ENCODE results near the gene KCNQ1.

KCNQ1 gene

DNA sequence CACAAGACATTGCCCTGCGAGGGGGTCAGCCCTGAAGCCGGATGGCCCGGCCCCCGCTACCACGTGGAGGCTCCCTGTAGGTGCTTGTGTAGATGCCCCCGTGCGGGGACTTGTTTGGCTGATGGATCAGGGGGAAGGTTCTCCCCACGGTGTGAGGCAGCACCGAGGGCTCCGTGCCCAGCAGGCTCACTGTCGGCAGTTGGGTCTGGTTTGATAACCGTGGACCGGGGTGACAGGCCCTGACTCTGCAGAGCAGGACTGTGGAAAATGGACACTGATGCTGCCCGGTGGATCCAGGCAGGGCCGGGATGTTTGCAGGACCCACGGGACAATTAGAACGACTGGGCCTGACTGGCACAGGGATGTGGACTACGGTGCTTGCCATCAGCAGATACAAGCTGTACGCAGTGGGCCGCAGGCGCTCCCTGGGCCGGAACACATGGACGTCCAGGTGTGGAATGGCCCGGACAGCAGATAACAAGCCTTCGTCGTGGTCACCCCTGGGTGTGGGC is 19.0 kb downstream of the KCNQ1 start:
- Histone ChIP-seq H2BK120ac (ENCODE audit: low read depth, low read length) (no peak overlapping the region), H3K36me3 (ENCODE audit: control insufficient read depth in 1 of 2, insufficient read depth in 2 of 2, low read depth in 1 of 2, low read length in 2 of 2) (no peaks in the 10 kb centered on the region), H3K14ac (ENCODE audit: low read length in 2 of 2) (no peak overlapping the region), H3K27me3 (ENCODE audit: control insufficient read depth in 1 of 2, insufficient read depth in 1 of 2, low read length in 2 of 2) (peaks cover 34 to 43% of the 10 kb centered on the region in 2 experiments), H2BK5ac (ENCODE audit: low read depth, low read length, poor library complexity, severe bottlenecking) (no peak overlapping the region), H4K8ac (ENCODE audit: low read length) (no peak overlapping the region), H3K9ac (ENCODE audit: low read length) (no peak overlapping the region), H3K79me1 (replicated peaks; ENCODE audit: low read length, poor library complexity, severe bottlenecking) (no peaks in the 10 kb centered on the region), H2AFZ (ENCODE audit: low read depth, low read length) (no peak overlapping the region), H3K4me2 (ENCODE audit: low read length, poor library complexity, severe bottlenecking) (no peak overlapping the region), H3K9me3 (ENCODE audit: control insufficient read depth, low read length) (no peaks in the 10 kb centered on the region), H2BK15ac (ENCODE audit: low read depth, poor library complexity, severe bottlenecking) (no peak overlapping the region), H3K4me3 (ENCODE audit: insufficient read depth in 1 of 2, low read depth in 1 of 2, low read length in 2 of 2) (no peak overlapping the region), H3K27ac (ENCODE audit: low read length, poor library complexity, severe bottlenecking) (no peak overlapping the region), H3K18ac (ENCODE audit: low read depth in 1 of 2, low read length in 2 of 2) (no peak overlapping the region), H3K4ac (ENCODE audit: low read depth in 1 of 2, low read length in 2 of 2) (no peak overlapping the region), H3K23ac (ENCODE audit: low read length in 2 of 2) (no peak overlapping the region), H3K4me1 (ENCODE audit: control insufficient read depth, insufficient read depth, low read depth, low read length) (no peaks in the 10 kb centered on the region), H2AK5ac (ENCODE audit: low read length, severe bottlenecking) (no peak overlapping the region), H2BK12ac (ENCODE audit: low read length in 2 of 2) (no peak overlapping the region), H4K91ac (ENCODE audit: low read length) (no peak overlapping the region)
- 86% methylated on average over 20 of the region's 26 CpGs for WGBS
- no peak for DNase-seq

DNA sequence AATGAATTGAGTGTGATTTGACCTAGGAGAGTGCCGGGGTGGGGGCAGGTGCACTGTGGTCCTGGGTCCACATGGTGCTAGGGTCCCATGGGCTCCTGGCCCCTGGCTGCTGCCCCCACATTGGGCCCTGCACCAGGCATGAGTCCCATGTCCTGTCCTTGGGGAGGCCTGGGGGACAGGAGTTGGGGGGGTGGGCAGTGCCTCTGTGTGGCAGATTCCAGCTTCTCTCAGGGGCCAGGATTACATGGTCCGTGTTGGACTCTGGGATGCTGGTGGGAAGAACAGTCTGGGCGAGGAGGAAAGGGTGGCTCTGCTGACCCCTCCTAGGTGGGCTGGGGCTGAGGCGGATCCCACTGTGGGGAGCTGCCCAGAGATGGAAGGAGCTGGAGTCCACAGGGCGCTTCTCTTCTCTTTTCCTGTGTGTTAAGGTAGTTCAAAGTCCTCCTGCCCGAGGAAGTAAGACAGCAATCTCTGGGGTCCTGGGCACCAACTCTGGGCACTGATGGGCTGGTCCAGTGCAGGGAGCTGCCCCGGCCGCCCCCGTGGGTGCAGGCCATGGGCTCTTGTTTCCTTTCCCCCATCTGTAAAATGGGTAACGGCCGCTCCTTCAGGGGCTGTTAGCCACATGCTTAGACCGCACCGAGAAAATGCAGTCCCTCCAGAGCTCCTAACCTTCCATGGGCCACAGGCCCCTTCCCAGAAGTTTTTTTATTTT is 19.8 kb downstream of the KCNQ1 start:
- Histone ChIP-seq H2BK15ac (ENCODE audit: low read depth, poor library complexity, severe bottlenecking) (no peak overlapping the region), H3K27ac (ENCODE audit: low read length, poor library complexity, severe bottlenecking) (no peak overlapping the region), H2BK5ac (ENCODE audit: low read depth, low read length, poor library complexity, severe bottlenecking) (no peak overlapping the region), H3K36me3 (ENCODE audit: control insufficient read depth in 1 of 2, insufficient read depth in 2 of 2, low read depth in 1 of 2, low read length in 2 of 2) (no peaks in the 10 kb centered on the region), H3K4ac (ENCODE audit: low read depth in 1 of 2, low read length in 2 of 2) (no peak overlapping the region), H2AFZ (ENCODE audit: low read depth, low read length) (no peak overlapping the region), H3K4me1 (ENCODE audit: control insufficient read depth, insufficient read depth, low read depth, low read length) (no peaks in the 10 kb centered on the region), H2BK120ac (ENCODE audit: low read depth, low read length) (no peak overlapping the region), H2AK5ac (ENCODE audit: low read length, severe bottlenecking) (no peak overlapping the region), H4K8ac (ENCODE audit: low read length) (no peak overlapping the region), H3K9ac (ENCODE audit: low read length) (no peak overlapping the region), H3K14ac (ENCODE audit: low read length in 2 of 2) (no peak overlapping the region), H2BK12ac (ENCODE audit: low read length in 2 of 2) (no peak overlapping the region), H3K4me3 (ENCODE audit: insufficient read depth in 1 of 2, low read depth in 1 of 2, low read length in 2 of 2) (no peak overlapping the region), H3K79me1 (replicated peaks; ENCODE audit: low read length, poor library complexity, severe bottlenecking) (no peaks in the 10 kb centered on the region), H3K9me3 (ENCODE audit: control insufficient read depth, low read length) (no peaks in the 10 kb centered on the region), H3K4me2 (ENCODE audit: low read length, poor library complexity, severe bottlenecking) (no peak overlapping the region), H3K27me3 (ENCODE audit: control insufficient read depth in 1 of 2, insufficient read depth in 1 of 2, low read length in 2 of 2) (peaks cover 30 to 39% of the 10 kb centered on the region in 2 experiments), H4K91ac (ENCODE audit: low read length) (no peak overlapping the region), H3K23ac (ENCODE audit: low read length in 2 of 2) (no peak overlapping the region), H3K18ac (ENCODE audit: low read depth in 1 of 2, low read length in 2 of 2) (no peak overlapping the region)
- no peak for DNase-seq
- 81% methylated on average over 12 of the region's 13 CpGs for WGBS

DNA sequence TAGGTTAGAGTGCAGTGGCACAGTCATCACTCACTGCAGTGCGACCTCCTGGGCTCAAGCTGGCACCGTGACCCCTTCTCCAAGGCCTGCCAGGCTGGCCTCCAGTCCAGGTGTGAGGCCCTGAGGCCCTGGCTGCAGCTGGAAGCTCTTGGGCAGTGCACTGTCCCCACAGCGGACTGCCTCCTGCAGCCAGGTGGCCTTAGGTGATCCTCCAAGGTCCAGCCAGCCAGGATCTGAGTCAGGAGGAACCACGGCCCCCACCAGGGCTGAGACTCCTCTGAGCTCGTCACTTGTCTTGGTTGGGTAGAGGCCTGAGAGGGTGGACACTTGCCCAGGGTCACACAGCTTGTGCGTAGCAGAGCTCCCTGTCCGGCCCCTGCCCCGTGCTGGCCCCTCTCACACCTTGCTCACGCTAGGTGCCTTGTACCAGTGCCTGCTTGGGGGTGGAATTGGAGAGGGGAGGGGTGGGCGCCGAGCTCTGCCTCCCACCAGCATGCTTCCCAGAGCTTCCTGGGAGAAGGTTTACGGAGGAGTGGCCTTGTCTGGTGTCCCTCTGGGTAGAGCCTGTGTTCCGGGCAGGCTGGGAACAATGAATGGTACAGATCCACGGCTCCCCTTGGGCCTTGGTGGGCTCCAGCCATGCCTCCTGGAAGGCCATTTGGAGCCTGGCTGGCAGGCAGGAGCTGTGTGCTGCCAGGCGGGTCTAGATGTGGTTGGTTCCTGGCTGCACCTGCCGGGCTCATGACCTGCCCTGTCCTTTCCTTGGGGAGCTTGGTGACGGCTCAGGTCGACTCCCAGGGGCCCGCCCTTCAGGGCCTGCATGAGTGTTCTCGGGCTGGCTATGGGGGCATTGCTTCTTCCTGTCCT is 20.6 kb downstream of the KCNQ1 start:
- no peak overlapping the region for H3K4me3 ChIP-seq (ENCODE audit: insufficient read depth in 1 of 2, low read depth in 1 of 2, low read length in 2 of 2)
- H3K9me3 ChIP-seq (ENCODE audit: control insufficient read depth, low read length) = no peaks in the 10 kb centered on the region
- H3K27me3 ChIP-seq (ENCODE audit: control insufficient read depth in 1 of 2, insufficient read depth in 1 of 2, low read length in 2 of 2) = peaks cover 30 to 42% of the 10 kb centered on the region in 2 experiments
- no peak overlapping the region for H3K14ac ChIP-seq (ENCODE audit: low read length in 2 of 2)
- H2AFZ ChIP-seq (ENCODE audit: low read depth, low read length) = no peak overlapping the region
- H2BK12ac ChIP-seq (ENCODE audit: low read length in 2 of 2) = no peak overlapping the region
- no peak overlapping the region for H2BK5ac ChIP-seq (ENCODE audit: low read depth, low read length, poor library complexity, severe bottlenecking)
- H4K8ac ChIP-seq (ENCODE audit: low read length) = no peak overlapping the region
- no peak overlapping the region for H2AK5ac ChIP-seq (ENCODE audit: low read length, severe bottlenecking)
- H3K36me3 ChIP-seq (ENCODE audit: control insufficient read depth in 1 of 2, insufficient read depth in 2 of 2, low read depth in 1 of 2, low read length in 2 of 2) = no peaks in the 10 kb centered on the region
- H2BK120ac ChIP-seq (ENCODE audit: low read depth, low read length) = no peak overlapping the region
- no peak overlapping the region for H2BK15ac ChIP-seq (ENCODE audit: low read depth, poor library complexity, severe bottlenecking)
- DNase-seq = no peak
- 82% methylated on average over 20 of the region's 20 CpGs for WGBS
- H3K9ac ChIP-seq (ENCODE audit: low read length) = no peak overlapping the region
- no peak overlapping the region for H3K23ac ChIP-seq (ENCODE audit: low read length in 2 of 2)
- no peaks in the 10 kb centered on the region for H3K4me1 ChIP-seq (ENCODE audit: control insufficient read depth, insufficient read depth, low read depth, low read length)
- no peak overlapping the region for H4K91ac ChIP-seq (ENCODE audit: low read length)
- H3K4me2 ChIP-seq (ENCODE audit: low read length, poor library complexity, severe bottlenecking) = no peak overlapping the region
- no peak overlapping the region for H3K18ac ChIP-seq (ENCODE audit: low read depth in 1 of 2, low read length in 2 of 2)
- no peak overlapping the region for H3K4ac ChIP-seq (ENCODE audit: low read depth in 1 of 2, low read length in 2 of 2)
- H3K79me1 ChIP-seq (replicated peaks; ENCODE audit: low read length, poor library complexity, severe bottlenecking) = no peaks in the 10 kb centered on the region
- H3K27ac ChIP-seq (ENCODE audit: low read length, poor library complexity, severe bottlenecking) = no peak overlapping the region

Measured in mesenchymal stem cell (in vitro differentiated cells and primary cell).